PC-3 (cell line): ENCODE results near the gene TMC1.

ENCODE experiments used
- CTCF ChIP-seq: fragments of 300-600 bp; sonication (generic); conservative IDR thresholded peaks from 2 replicates; pipeline ENCODE4 v1.5.1; 2017; ENCODE audit warnings: antibody characterized with exemption, low read depth, mild to moderate bottlenecking, low read length
- EZH2 ChIP-seq: fragments of 300-600 bp; sonication (generic); IDR thresholded peaks from one replicate; pipeline ENCODE4 v1.6.1; 2017; ENCODE audit warnings: antibody characterized with exemption, mild to moderate bottlenecking, low read length; ENCODE audit not compliant: unreplicated experiment
- EZH2phosphoT487 ChIP-seq: fragments of 300-600 bp; sonication (generic); IDR thresholded peaks from 2 replicates; pipeline ENCODE4 v1.6.1; 2018; ENCODE audit warnings: mild to moderate bottlenecking, antibody characterized with exemption, low read length, borderline replicate concordance

- TF ChIP-seq CTCF, result no peak
- no peak for TF ChIP-seq EZH2
- no peak for TF ChIP-seq EZH2phosphoT487
These were observed 182.2 kb downstream of the TMC1 start for GRCh38 chr9:72703574-72703973.
